Measurements from ENCODE around the gene TMIE.

Gene TMIE

DNA sequence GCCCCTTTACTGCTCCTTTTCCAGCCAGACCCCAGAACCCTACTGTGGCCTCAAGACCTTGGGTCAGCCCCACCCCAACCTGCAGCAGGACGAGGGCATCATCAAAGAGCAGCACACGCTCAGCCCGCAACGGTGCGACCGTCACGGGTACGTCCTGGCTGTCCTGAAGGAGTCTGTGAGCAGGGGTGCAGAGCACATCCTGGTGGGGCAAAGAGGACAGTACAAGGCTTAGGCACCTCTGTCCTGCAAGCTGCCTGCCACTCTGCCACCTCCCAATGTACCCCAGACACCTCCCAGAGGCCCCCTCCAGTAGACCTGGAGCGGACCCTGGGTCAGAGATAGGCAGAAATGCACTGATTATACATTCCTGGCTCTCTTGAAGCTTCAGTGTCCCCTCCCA is 15.7 kb upstream of the TMIE start:
- Histone ChIP-seq H3K4me3 (no peak overlapping the region), H3K27me3 (ENCODE audit: low read depth) (no peaks in the 10 kb centered on the region), H3K36me3 (replicated peaks) (no peaks in the 10 kb centered on the region), H3K4me1 (no peaks in the 10 kb centered on the region), H3K9me3 (no peaks in the 10 kb centered on the region)
- in situ Hi-C loops (cut with MboI; ENCODE audit: low sequenced_read_pairs) = no loop called here
- no peak for DNase-seq (ENCODE audit: low spot score in 2 of 2)

- H3K4me3 ChIP-seq = no peak overlapping the region
- H3K4me1 ChIP-seq = peaks cover 12% of the 10 kb centered on the region; the same call in 1 of the 2 replicates
- in situ Hi-C loops (cut with MboI; ENCODE audit: low sequenced_read_pairs) = no loop called here
- DNase-seq (ENCODE audit: low spot score in 2 of 2) = no peak
- H3K9me3 ChIP-seq = no peaks in the 10 kb centered on the region
- no peaks in the 10 kb centered on the region for H3K27me3 ChIP-seq (ENCODE audit: low read depth)
- no peaks in the 10 kb centered on the region for H3K36me3 ChIP-seq (replicated peaks)
Observed at GRCh38 chr3:46690798-46691197, 10.4 kb upstream of the TMIE start.

- no peaks in the 10 kb centered on the region for H3K9me3 ChIP-seq
- in situ Hi-C loops (cut with MboI; ENCODE audit: low sequenced_read_pairs) = no loop called here
- DNase-seq (ENCODE audit: low spot score in 2 of 2) = no peak
- peak overlapping the region; percentile 51 for H3K4me3 ChIP-seq
- peaks cover 12% of the 10 kb centered on the region; the same call in 1 of the 2 replicates for H3K4me1 ChIP-seq
- H3K27me3 ChIP-seq (ENCODE audit: low read depth) = no peaks in the 10 kb centered on the region
- H3K36me3 ChIP-seq (replicated peaks) = no peaks in the 10 kb centered on the region
Observed at GRCh38 chr3:46692566-46692990, 8.6 kb upstream of the TMIE start.

DNA sequence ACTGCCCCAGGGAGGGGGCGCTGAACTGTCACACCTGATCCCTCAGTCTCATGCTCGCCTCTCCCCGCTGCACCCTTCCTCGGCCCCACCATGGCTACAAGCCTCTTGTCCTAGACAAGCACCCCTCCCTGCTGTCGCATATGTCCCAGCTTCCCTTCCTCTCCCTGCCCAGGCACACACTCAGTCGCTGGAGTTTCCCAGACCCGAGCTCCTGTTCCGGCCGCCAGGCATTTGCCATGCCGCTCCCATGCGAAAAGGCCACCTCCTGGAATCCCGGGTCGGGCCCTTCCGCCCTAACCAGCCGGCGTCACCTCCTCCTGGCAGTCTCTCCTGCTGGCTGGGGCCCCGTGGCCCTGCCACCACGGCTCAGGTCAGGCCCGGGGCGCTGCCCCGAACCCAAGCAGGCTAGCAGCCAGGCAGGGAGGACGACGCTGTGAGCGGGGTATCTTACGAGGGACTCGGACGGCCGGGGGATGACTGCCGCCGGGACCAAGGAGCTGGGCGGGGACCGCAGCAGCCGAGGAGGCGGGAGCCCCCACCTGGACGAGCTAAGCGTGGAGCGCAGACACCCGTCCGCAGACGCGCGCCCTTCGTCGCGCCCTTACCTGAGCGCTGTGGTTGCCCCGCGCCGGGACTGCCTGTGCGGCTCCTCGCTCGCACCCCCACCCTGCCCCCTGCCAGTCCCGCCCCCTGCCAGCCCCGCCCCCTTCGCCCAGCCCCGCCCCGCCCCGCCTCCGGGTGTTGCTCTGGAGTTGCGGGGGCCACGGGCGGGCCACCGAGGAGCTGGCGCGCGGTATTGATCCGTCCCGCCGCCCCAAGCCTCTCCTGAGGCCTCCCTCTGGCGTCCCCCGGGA is 7.9 kb upstream of the TMIE start, which contains the start of gene ALS2CL:
ALS2CL (minus strand) TSS at position 642 of the 854 bp plus-strand sequence. CDS start 4,239 bp downstream, outside the sequence.
- H3K4me3 ChIP-seq = peak within 1 kb of the TSS; percentile 51
- peak; percentile 29 to 74 for DNase-seq (ENCODE audit: low spot score in 2 of 2)
- H3K4me1 ChIP-seq = peaks cover 12% of the 10 kb centered on the region; the same call in 1 of the 2 replicates
- in situ Hi-C loops (cut with MboI; ENCODE audit: low sequenced_read_pairs) = no loop called here
- no peaks in the 10 kb centered on the region for H3K9me3 ChIP-seq
- no peaks in the 10 kb centered on the region for H3K27me3 ChIP-seq (ENCODE audit: low read depth)
- H3K36me3 ChIP-seq (replicated peaks) = no peaks in the 10 kb centered on the region

DNA sequence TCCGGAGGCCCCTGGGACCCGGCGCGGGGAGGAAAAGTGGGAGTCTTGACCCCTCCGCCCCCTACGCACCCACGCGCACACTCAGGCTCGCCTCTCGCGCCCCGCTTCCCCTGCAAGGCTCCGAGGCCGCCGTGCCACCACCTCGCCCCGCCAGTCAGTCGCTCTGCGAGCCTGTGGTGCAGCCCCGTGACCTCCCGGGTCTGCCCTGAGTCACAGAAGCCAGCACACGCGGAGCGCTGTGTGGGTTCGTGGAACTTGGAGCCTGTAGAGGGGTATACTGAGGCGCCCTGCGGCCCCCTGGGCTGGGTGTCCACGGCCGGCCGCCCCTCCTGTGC is 7.3 kb upstream of the TMIE start:
- Histone ChIP-seq H3K9me3 (no peaks in the 10 kb centered on the region), H3K27me3 (ENCODE audit: low read depth) (no peaks in the 10 kb centered on the region), H3K36me3 (replicated peaks) (no peaks in the 10 kb centered on the region), H3K4me1 (peaks cover 12% of the 10 kb centered on the region; the same call in 1 of the 2 replicates), H3K4me3 (peak overlapping the region; percentile 51)
- no peak for DNase-seq (ENCODE audit: low spot score in 2 of 2)
- in situ Hi-C loops (cut with MboI; ENCODE audit: low sequenced_read_pairs) = no loop called here

GRCh38 chr3:46694520-46694919 is 6.7 kb upstream of the TMIE start:
- Histone ChIP-seq H3K36me3 (replicated peaks) (no peaks in the 10 kb centered on the region), H3K27me3 (ENCODE audit: low read depth) (no peaks in the 10 kb centered on the region), H3K4me1 (peaks cover 12% of the 10 kb centered on the region; the same call in 1 of the 2 replicates), H3K4me3 (no peak overlapping the region), H3K9me3 (no peaks in the 10 kb centered on the region)
- no peak for DNase-seq (ENCODE audit: low spot score in 2 of 2)
- in situ Hi-C loops (cut with MboI; ENCODE audit: low sequenced_read_pairs) = no loop called here

- in situ Hi-C loops (cut with MboI; ENCODE audit: low sequenced_read_pairs) = loop anchor here (5.0 kb wide), 1 partner anchor 202 kb away; no protein-coding TSS in a partner anchor
- Histone ChIP-seq H3K9me3 (no peaks in the 10 kb centered on the region), H3K36me3 (replicated peaks) (no peaks in the 10 kb centered on the region), H3K4me1 (peaks cover 12% of the 10 kb centered on the region; the same call in 1 of the 2 replicates), H3K4me3 (no peak overlapping the region), H3K27me3 (ENCODE audit: low read depth) (no peaks in the 10 kb centered on the region)
- peak; percentile 11 to 58 for DNase-seq (ENCODE audit: low spot score in 2 of 2)
Observed at GRCh38 chr3:46695177-46695961, 5.8 kb upstream of the TMIE start.

DNA sequence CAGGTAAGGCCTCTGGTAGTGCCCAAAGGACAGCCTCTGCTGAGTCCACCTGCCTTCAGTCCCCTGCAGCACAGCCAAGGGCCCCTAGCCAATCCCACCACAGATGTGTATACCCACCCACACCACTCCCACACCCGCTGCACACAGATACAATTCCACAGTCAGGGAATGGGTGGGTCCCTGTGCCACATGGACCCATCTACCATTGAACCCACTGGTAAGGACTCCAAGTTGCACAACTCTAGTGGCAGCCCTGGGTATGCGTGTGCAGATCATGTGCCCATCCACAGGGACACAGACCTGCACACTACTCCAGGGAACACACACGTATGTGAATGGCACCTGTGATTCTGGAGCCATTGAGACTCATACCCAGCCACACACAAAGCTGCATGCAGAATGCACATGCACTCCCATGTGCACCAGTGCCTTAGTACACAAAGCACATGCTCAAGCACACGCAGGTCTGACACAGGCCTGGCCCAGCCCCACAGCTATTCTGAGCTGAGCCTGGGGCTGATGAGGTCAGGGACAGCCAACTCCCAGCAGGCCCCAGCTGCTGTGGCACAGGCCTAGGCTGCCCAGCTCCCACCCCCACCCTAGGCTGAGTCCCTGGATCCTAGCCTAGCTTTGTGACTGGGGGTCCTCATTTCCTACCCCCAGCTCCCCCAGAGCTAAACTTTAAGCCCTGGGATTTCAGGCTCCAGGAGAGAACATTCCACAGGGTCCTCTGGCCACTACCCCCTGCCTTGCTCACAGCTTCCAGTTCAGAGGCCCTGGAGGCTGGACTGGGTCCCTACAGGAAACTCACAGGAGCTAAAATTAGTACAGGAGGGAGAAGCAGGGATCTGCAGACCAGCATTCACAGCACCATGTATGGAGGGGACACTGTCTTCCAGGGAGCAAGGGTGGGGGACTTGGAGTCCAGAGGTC is 5.0 kb upstream of the TMIE start:
- in situ Hi-C loops (cut with MboI; ENCODE audit: low sequenced_read_pairs) = loop anchor here (5.0 kb wide), 1 partner anchor 201 kb away; no protein-coding TSS in a partner anchor

DNA sequence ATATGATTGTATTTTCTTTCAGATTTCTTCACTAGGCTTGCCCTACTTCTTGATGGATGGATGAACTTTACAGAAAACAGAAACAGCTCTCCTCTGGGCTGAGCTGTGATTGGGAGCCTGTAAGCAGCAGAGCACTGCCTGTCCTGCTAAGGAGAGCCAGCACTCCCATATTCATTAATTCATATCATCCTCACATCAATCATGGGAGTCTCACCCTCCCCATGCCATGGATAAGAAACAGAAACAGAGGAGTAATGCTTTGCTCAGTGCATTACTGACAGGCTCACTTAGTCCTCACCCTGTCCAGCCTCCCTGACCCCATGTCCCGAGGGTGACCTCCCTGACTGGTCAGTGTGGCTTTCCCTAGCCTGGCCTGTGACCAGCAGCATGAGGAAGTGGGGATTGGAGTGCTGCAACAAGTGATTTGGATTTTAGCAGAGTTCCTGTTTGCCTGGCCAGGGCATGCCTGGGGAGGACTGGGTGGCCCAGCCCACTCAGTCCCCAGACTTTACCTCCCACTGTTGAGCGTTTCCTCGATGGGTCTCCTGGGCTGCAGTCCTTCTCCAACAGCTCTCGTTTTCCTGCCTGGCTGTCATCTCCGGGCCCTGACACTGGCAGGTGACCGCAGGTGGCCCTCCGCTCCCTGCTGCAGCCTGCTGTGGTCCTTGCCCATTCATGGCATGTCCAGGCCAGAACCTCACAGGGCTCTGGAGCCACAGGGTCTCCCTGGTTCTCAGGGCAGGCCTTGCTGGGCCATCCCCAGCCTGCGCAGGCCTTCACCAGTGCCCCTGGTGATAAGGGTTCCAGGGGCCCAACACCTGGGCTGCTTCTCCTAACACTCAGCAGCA is 1.3 kb upstream of the TMIE start:
- in situ Hi-C loops (cut with MboI; ENCODE audit: low sequenced_read_pairs) = loop anchor here (5.0 to 25.0 kb wide), 2 partner anchors 197 to 662 kb away; no protein-coding TSS in a partner anchor
- Histone ChIP-seq H3K4me3 (no peak overlapping the region), H3K27me3 (ENCODE audit: low read depth) (no peaks in the 10 kb centered on the region), H3K4me1 (no peaks in the 10 kb centered on the region), H3K36me3 (replicated peaks) (no peaks in the 10 kb centered on the region), H3K9me3 (no peaks in the 10 kb centered on the region)
- DNase-seq (ENCODE audit: low spot score in 2 of 2) = no peak

More for the DNA sequence above, 5.0 kb upstream of the TMIE start:
- H3K36me3 ChIP-seq (replicated peaks) = no peaks in the 10 kb centered on the region
- no peak overlapping the region for H3K4me3 ChIP-seq
- no peaks in the 10 kb centered on the region for H3K9me3 ChIP-seq
- H3K4me1 ChIP-seq = peaks cover 12% of the 10 kb centered on the region; the same call in 1 of the 2 replicates
- no peak for DNase-seq (ENCODE audit: low spot score in 2 of 2)
- H3K27me3 ChIP-seq (ENCODE audit: low read depth) = no peaks in the 10 kb centered on the region

GRCh38 chr3:46700772-46701171 is 420 bp upstream of the TMIE start:
- DNase-seq (ENCODE audit: low spot score in 2 of 2) = no peak
- Histone ChIP-seq H3K27me3 (ENCODE audit: low read depth) (no peaks in the 10 kb centered on the region), H3K4me3 (no peak overlapping the region), H3K36me3 (replicated peaks) (no peaks in the 10 kb centered on the region), H3K9me3 (no peaks in the 10 kb centered on the region), H3K4me1 (no peaks in the 10 kb centered on the region)
- in situ Hi-C loops (cut with MboI; ENCODE audit: low sequenced_read_pairs) = loop anchor here (25.0 kb wide), 1 partner anchor 662 kb away; no protein-coding TSS in a partner anchor

DNA sequence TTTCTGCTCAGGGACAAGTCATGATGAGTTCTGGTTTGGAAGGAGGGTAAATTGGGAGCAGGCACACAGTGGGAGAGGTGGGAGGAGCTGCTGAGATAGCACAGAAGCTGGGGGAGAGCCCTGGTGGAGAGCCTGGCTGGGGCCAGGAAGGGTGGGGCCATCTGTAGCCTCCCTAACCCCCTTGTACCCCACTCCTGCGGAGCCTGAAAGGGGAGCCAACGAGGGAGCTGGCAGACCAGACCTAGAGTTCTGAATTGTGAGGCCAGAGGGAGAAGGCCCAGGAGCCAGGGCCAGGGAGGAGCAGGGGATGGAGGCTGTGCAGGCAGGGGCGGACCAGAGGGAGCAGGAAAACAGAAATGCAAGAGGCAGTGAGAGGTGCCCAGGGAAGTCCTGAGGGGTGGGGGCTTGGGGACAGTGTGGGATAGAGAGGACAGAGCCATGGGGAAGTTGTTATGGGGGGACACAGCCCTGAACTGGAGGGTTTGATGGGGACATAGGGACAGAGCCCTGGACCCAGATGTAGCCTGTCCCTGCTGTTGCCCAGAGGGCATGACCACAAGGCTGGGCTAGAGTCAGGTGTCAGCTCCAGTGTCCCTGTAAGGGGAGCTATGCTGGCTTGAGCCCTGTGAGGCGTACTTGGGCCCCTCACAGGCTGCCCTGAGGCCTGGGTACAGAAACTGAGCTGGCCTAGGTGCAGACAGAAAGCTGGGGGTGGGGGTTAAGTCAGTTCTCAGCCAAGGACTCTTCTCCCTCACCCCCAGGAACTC is 1.2 kb downstream of the TMIE start:
- Histone ChIP-seq H3K4me3 (no peak overlapping the region), H3K27me3 (ENCODE audit: low read depth) (no peaks in the 10 kb centered on the region), H3K9me3 (no peaks in the 10 kb centered on the region), H3K36me3 (replicated peaks) (no peaks in the 10 kb centered on the region), H3K4me1 (no peaks in the 10 kb centered on the region)
- no peak for DNase-seq (ENCODE audit: low spot score in 2 of 2)
- in situ Hi-C loops (cut with MboI; ENCODE audit: low sequenced_read_pairs) = loop anchor here (25.0 kb wide), 1 partner anchor 660 kb away; no protein-coding TSS in a partner anchor

Data from HAP-1 (cell line).